ENCODE measurements around the gene ANOS1. TPM values are rescaled to one million over a fixed set of nuclear protein-coding genes. Genes with fewer than 3 reads are reported as not detected.

The ANOS1 gene
- total RNA-seq, 1 donor from 2014 or later = 0.04 TPM

- POLR2A ChIA-PET = no interaction called here
- H3K27ac Mint-ChIP-seq = no peak overlapping the region
- no peak overlapping the region for H3K4me3 Mint-ChIP-seq
- intact Hi-C loops (cut with micrococcal nuclease) = no loop called here
- CTCF ChIA-PET = interaction anchor here (0.6 kb wide), 1 partner anchor 924 kb away, joined by 5 read pairs; no protein-coding TSS in a partner anchor
- H3K27me3 Mint-ChIP-seq = no peaks in the 10 kb centered on the region
- no peaks in the 10 kb centered on the region for H3K36me3 Mint-ChIP-seq (ENCODE audit: low read depth)
- DNase-seq (no peak), ATAC-seq (ENCODE audit: low read depth) (no peak)
- no peaks in the 10 kb centered on the region for H3K4me1 Mint-ChIP-seq
- no peaks in the 10 kb centered on the region for H3K9me3 Mint-ChIP-seq
- TF ChIP-seq, protein P1, sequence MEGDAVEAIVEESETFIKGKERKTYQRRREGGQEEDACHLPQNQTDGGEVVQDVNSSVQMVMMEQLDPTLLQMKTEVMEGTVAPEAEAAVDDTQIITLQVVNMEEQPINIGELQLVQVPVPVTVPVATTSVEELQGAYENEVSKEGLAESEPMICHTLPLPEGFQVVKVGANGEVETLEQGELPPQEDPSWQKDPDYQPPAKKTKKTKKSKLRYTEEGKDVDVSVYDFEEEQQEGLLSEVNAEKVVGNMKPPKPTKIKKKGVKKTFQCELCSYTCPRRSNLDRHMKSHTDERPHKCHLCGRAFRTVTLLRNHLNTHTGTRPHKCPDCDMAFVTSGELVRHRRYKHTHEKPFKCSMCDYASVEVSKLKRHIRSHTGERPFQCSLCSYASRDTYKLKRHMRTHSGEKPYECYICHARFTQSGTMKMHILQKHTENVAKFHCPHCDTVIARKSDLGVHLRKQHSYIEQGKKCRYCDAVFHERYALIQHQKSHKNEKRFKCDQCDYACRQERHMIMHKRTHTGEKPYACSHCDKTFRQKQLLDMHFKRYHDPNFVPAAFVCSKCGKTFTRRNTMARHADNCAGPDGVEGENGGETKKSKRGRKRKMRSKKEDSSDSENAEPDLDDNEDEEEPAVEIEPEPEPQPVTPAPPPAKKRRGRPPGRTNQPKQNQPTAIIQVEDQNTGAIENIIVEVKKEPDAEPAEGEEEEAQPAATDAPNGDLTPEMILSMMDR (IDR thresholded peaks at IDR 0.05) = no peak
Observed at GRCh38 chrX:8635812-8636211, 96.1 kb downstream of the ANOS1 start.

DNA sequence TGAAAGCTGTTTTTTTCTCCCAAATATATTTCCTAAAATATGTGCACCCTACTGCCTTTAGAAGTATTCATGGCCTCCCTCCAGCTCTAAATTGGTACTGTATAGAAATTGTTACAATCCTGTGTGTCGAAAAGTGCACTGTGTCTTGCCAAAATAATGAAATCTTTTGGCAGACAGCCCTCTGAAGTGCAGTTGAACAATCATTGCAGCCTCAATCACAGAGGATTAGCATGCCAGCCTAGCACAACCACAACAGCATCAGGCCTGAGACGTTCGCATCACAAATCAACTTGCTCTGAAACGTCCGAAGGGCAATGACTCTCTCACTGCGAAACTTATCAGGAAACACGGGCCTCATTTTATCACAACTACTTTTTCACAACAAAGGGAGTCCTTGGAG is 99.0 kb downstream of the ANOS1 start:
- H3K4me1 Mint-ChIP-seq = no peaks in the 10 kb centered on the region
- H3K36me3 Mint-ChIP-seq (ENCODE audit: low read depth) = no peaks in the 10 kb centered on the region
- no peak overlapping the region for H3K27ac Mint-ChIP-seq
- ChIA-PET CTCF (no interaction called here), POLR2A (no interaction called here)
- intact Hi-C loops (cut with micrococcal nuclease) = no loop called here
- no peaks in the 10 kb centered on the region for H3K27me3 Mint-ChIP-seq
- DNase-seq (no peak), ATAC-seq (ENCODE audit: low read depth) (no peak)
- no peak overlapping the region for H3K4me3 Mint-ChIP-seq
- no peaks in the 10 kb centered on the region for H3K9me3 Mint-ChIP-seq
- TF ChIP-seq, protein P1 (IDR thresholded peaks at IDR 0.05) = no peak

- Mint-ChIP-seq H3K27me3 (no peaks in the 10 kb centered on the region), H3K36me3 (ENCODE audit: low read depth) (no peaks in the 10 kb centered on the region), H3K4me1 (no peaks in the 10 kb centered on the region), H3K27ac (no peak overlapping the region), H3K9me3 (no peaks in the 10 kb centered on the region), H3K4me3 (no peak overlapping the region)
- ChIA-PET POLR2A (no interaction called here), CTCF (no interaction called here)
- no peak for ATAC-seq (ENCODE audit: low read depth)
- DNase-seq = no peak
- intact Hi-C loops (cut with micrococcal nuclease) = no loop called here
- TF ChIP-seq, protein P1 (IDR thresholded peaks at IDR 0.05) = no peak
Observed at GRCh38 chrX:8629871-8630270, 102.1 kb downstream of the ANOS1 start.

DNA sequence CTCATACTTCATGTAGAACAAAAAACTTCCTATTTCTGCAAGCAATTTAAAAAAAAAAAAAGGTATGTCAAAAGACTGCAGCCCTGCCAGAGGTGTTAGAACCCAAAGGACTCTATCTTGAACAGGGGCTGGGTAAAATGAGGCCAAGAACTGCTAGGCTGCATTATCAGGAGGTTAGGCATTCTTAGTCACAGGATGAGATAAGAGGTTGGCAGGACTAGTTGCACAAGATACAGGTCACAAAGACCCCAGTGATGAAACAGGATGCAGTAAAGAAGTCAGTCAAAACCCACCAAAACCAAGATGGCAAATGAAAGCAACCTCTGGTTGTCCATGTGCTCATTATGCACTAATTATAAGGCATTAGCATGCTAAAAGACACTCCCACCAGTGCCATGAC is 104.1 kb downstream of the ANOS1 start:
- ChIA-PET CTCF (no interaction called here), POLR2A (no interaction called here)
- no peaks in the 10 kb centered on the region for H3K36me3 Mint-ChIP-seq (ENCODE audit: low read depth)
- DNase-seq (no peak), ATAC-seq (ENCODE audit: low read depth) (no peak)
- no peaks in the 10 kb centered on the region for H3K27me3 Mint-ChIP-seq
- intact Hi-C loops (cut with micrococcal nuclease) = no loop called here
- H3K27ac Mint-ChIP-seq = no peak overlapping the region
- no peak overlapping the region for H3K4me3 Mint-ChIP-seq
- no peaks in the 10 kb centered on the region for H3K9me3 Mint-ChIP-seq
- TF ChIP-seq, protein P1 (IDR thresholded peaks at IDR 0.05) = no peak
- no peaks in the 10 kb centered on the region for H3K4me1 Mint-ChIP-seq

GRCh38 chrX:8607326-8607725 is 124.6 kb downstream of the ANOS1 start:
- CTCF ChIA-PET = no interaction called here

More at GRCh38 chrX:8607326-8607725, 124.6 kb downstream of the ANOS1 start:
- ATAC-seq (ENCODE audit: low read depth) (no peak), DNase-seq (no peak)
- Mint-ChIP-seq H3K27ac (no peak overlapping the region), H3K9me3 (peaks cover 3% of the 10 kb centered on the region), H3K4me1 (no peaks in the 10 kb centered on the region), H3K4me3 (no peak overlapping the region), H3K27me3 (no peaks in the 10 kb centered on the region), H3K36me3 (ENCODE audit: low read depth) (no peaks in the 10 kb centered on the region)
- TF ChIP-seq, protein P1 (IDR thresholded peaks at IDR 0.05) = no peak
- intact Hi-C loops (cut with micrococcal nuclease) = no loop called here
- POLR2A ChIA-PET = no interaction called here

Measured in activated B cell treated with CpG ODN at 0.5 μM for 24 hours (primary cell).